Testis (tissue), 2 donors: Measurements from ENCODE around the gene AHR.

Experiments
- CTCF ChIP-seq, 3 experiments: fragments of 450-650 bp in 2 of 3; fragments of 200-600 bp in 1 of 3; sonication (generic) in 1 of 3; IDR thresholded peaks; one replicate each; pipeline ENCODE4 v1.5.1; 2016 to 2019; ENCODE audit warnings: antibody characterized with exemption in 3 of 3, mild to moderate bottlenecking in 2 of 3, moderate library complexity in 1 of 3
- POLR2A ChIP-seq: fragments of 450-650 bp; IDR thresholded peaks from one replicate; pipeline ENCODE4 v1.6.1; 2017; ENCODE audit warnings: antibody characterized with exemption, mild to moderate bottlenecking, moderate library complexity

GRCh38 chr7:17255926-17256325, 42.5 kb upstream of the AHR start:
- TF ChIP-seq POLR2A (no peak), CTCF (IDR thresholded peaks at IDR 0.05) (no peak)
